Stimulated activated CD4-positive, alpha-beta T cell treated with anti-CD3 and anti-CD28 coated beads, Interleukin-12 subunit alpha, Interleukin-12 subunit beta, amount 100 ng/mL, for 24 hours (primary cell): Measurements from ENCODE around the gene PGM2L1.
"Not testable (repeated sequence)": the region's sequence is repeated elsewhere in the genome, so short reads cannot be mapped to it uniquely, and the experiment has no call there.

ENCODE experiments used
- DNase-seq, 2 experiments: peaks; one replicate each; pipeline ENCODE4 v3.0.0-alpha.2; 2020; ENCODE audit warnings: low read depth in 2 of 2

The PGM2L1 gene

GRCh38 chr11:74338963-74339362 lies 59.3 kb downstream of the PGM2L1 start:
- no peak for DNase-seq

- DNase-seq = no peak
Observed at GRCh38 chr11:74333193-74333592, 65.0 kb downstream of the PGM2L1 start.

GRCh38 chr11:74332291-74332690 lies 65.9 kb downstream of the PGM2L1 start:
- no peak for DNase-seq

- DNase-seq = not testable (repeated sequence)
Observed at GRCh38 chr11:74331000-74331399, 67.2 kb downstream of the PGM2L1 start.

GRCh38 chr11:74330075-74330858 lies 68.0 kb downstream of the PGM2L1 start:
- no peak for DNase-seq

- no peak for DNase-seq
Observed at GRCh38 chr11:74327076-74327475, 71.2 kb downstream of the PGM2L1 start.

GRCh38 chr11:74326665-74327064 lies 71.6 kb downstream of the PGM2L1 start:
- DNase-seq = no peak

GRCh38 chr11:74325649-74326645 lies 72.3 kb downstream of the PGM2L1 start:
- no peak for DNase-seq

GRCh38 chr11:74322667-74323066 lies 75.6 kb downstream of the PGM2L1 start:
- no peak for DNase-seq

GRCh38 chr11:74321487-74322188 lies 76.6 kb downstream of the PGM2L1 start:
- peak in 1 of 2 experiments; percentile 19 for DNase-seq

- DNase-seq = no peak
Observed at GRCh38 chr11:74320538-74320937, 77.7 kb downstream of the PGM2L1 start.

- DNase-seq = no peak
Observed at GRCh38 chr11:74319139-74319816, 79.0 kb downstream of the PGM2L1 start.

GRCh38 chr11:74318241-74318932 lies 79.8 kb downstream of the PGM2L1 start:
- no peak for DNase-seq

- DNase-seq = no peak
Observed at GRCh38 chr11:74316772-74317505, 81.3 kb downstream of the PGM2L1 start.

GRCh38 chr11:74312326-74312725 lies 85.9 kb downstream of the PGM2L1 start:
- DNase-seq = no peak

- DNase-seq = peak; percentile 28 to 64
Observed at GRCh38 chr11:74311352-74311926, 86.8 kb downstream of the PGM2L1 start, which contains the start of gene P4HA3. Gene P4HA3, minus strand, starts transcription at chr11:74311640. Its CDS starts 29 bp downstream, at chr11:74311611.

GRCh38 chr11:74310857-74311256 lies 87.4 kb downstream of the PGM2L1 start:
- no peak for DNase-seq

- no peak for DNase-seq
Observed at GRCh38 chr11:74307434-74307833, 90.8 kb downstream of the PGM2L1 start.

GRCh38 chr11:74306435-74307175 lies 91.6 kb downstream of the PGM2L1 start:
- DNase-seq = no peak
